T-cell (primary cell): ENCODE results near the gene GPS2. TPM values are rescaled to one million over a fixed set of nuclear protein-coding genes. Genes with fewer than 3 reads are reported as not detected.

ENCODE experiments used
- ATAC-seq, 4 experiments: fragments of 200-7000 bp in 3 of 4; fragments of 150-1000 bp in 1 of 4; cut with Tn5 transposase; replicated peaks in 1 of 4; 1 replicate in 3 of 4; 2 replicates in 1 of 4; pipeline ENCODE4 v1.10.0; 2021; ENCODE audit warnings: moderate library complexity in 3 of 4, mild to moderate bottlenecking in 2 of 4, moderate number of reproducible peaks in 1 of 4
- CTCF ChIA-PET, 2 donors: fragments of 300-600 bp; sonication (Branson Sonifier 250); formaldehyde crosslinking; loops; one replicate each; lab custom pipeline; 2022; ENCODE audit warnings: antibody characterized with exemption in 2 of 2; lab: Charles Lee
- POLR2A ChIA-PET, 2 donors: fragments of 300-600 bp; sonication (Branson Sonifier 250); formaldehyde crosslinking; loops; one replicate each; lab custom pipeline; 2022; ENCODE audit warnings: antibody characterized with exemption in 2 of 2; lab: Charles Lee
- DNase-seq, 35 experiments: peaks; one replicate each; pipeline versions ENCODE4 v3.0.0 to v3.0.0-alpha.2; 2013 to 2023
- H3K27ac ChIP-seq: one replicate; pipeline ENCODE4 v1.5.1; 2013; ENCODE audit warnings: low read length
- H3K27me3 ChIP-seq, 2 experiments: replicated peaks in 1 of 2; 1 replicate in 1 of 2; 2 replicates in 1 of 2; pipeline versions ENCODE4 v1.6.1 to v1.7.0; 2013; ENCODE audit warnings: low read length in 1 of 2, mixed read lengths in 1 of 2; ENCODE audit not compliant: control insufficient read depth in 2 of 2, insufficient read depth in 2 of 2; ENCODE audit errors: extremely low read depth in 1 of 2
- H3K36me3 ChIP-seq, 2 donors: 1 replicate in 1 of 2; 2 replicates in 1 of 2; pipeline versions ENCODE4 v1.6.1 to v1.7.0; 2013; ENCODE audit warnings: low read length in 1 of 2; ENCODE audit not compliant: control insufficient read depth in 2 of 2, insufficient read depth in 1 of 2; ENCODE audit errors: extremely low read depth in 1 of 2
- H3K4me1 ChIP-seq, 2 experiments: 1 replicate in 1 of 2; 2 replicates in 1 of 2; pipeline versions ENCODE4 v1.6.1 to v1.7.0; 2013; ENCODE audit warnings: low read length in 2 of 2, mixed read lengths in 1 of 2; ENCODE audit not compliant: insufficient read depth in 2 of 2, control insufficient read depth in 1 of 2; ENCODE audit errors: extremely low read depth in 1 of 2
- H3K4me3 ChIP-seq, 2 donors: 1 replicate in 1 of 2; 2 replicates in 1 of 2; pipeline versions ENCODE4 v1.5.1 to v1.7.0; 2013; ENCODE audit warnings: mild to moderate bottlenecking in 2 of 2, low read length in 1 of 2, moderate library complexity in 1 of 2; ENCODE audit not compliant: control insufficient read depth in 1 of 2; ENCODE audit errors: extremely low read depth in 1 of 2
- H3K9me3 ChIP-seq: 2 replicates; pipeline ENCODE4 v1.7.0; 2013
- H3K27ac Mint-ChIP-seq, 2 donors: one replicate each; pipeline ENCODE4 v1.8.0; 2020 to 2021; ENCODE audit warnings: mild to moderate bottlenecking in 2 of 2, mixed read lengths in 2 of 2
- H3K27me3 Mint-ChIP-seq, 2 donors: one replicate each; pipeline ENCODE4 v1.8.0; 2021 to 2022; ENCODE audit warnings: mixed read lengths in 2 of 2
- H3K36me3 Mint-ChIP-seq: one replicate; pipeline ENCODE4 v1.8.0; 2021; ENCODE audit warnings: mixed read lengths
- H3K4me1 Mint-ChIP-seq, 3 donors: one replicate each; pipeline ENCODE4 v1.8.0; 2020 to 2022; ENCODE audit warnings: mixed read lengths in 3 of 3, mild to moderate bottlenecking in 1 of 3
- H3K4me3 Mint-ChIP-seq, 3 donors: one replicate each; pipeline ENCODE4 v1.8.0; 2020 to 2022; ENCODE audit warnings: mild to moderate bottlenecking in 3 of 3, mixed read lengths in 3 of 3, moderate library complexity in 3 of 3
- H3K9me3 Mint-ChIP-seq, 3 donors: one replicate each; pipeline ENCODE4 v1.8.0; 2020 to 2022; ENCODE audit warnings: mixed read lengths in 3 of 3
- WGBS: methylation state at CpG from one replicate; pipeline ENCODE4 v1.1.5; 2013; ENCODE audit warnings: missing lambda C conversion rate; ENCODE audit not compliant: insufficient coverage; 5-methylcytosine and 5-hydroxymethylcytosine counted together
- total RNA-seq, 35 experiments: library from RNA in 6 of 35; stranded (reverse) in 6 of 35; fragments of 120-200 nt in 1 of 35; gene quantifications; one replicate each; pipeline versions ENCODE4 v1.2.1 to v1.2.4 and lab custom pipeline; 2013 to 2026

GPS2 gene
- total RNA-seq, 5 donors from 2014 or later (not counting 1 experiment from before 2014, with no cell fraction given), result 114 to 129 (median 125) TPM

DNA sequence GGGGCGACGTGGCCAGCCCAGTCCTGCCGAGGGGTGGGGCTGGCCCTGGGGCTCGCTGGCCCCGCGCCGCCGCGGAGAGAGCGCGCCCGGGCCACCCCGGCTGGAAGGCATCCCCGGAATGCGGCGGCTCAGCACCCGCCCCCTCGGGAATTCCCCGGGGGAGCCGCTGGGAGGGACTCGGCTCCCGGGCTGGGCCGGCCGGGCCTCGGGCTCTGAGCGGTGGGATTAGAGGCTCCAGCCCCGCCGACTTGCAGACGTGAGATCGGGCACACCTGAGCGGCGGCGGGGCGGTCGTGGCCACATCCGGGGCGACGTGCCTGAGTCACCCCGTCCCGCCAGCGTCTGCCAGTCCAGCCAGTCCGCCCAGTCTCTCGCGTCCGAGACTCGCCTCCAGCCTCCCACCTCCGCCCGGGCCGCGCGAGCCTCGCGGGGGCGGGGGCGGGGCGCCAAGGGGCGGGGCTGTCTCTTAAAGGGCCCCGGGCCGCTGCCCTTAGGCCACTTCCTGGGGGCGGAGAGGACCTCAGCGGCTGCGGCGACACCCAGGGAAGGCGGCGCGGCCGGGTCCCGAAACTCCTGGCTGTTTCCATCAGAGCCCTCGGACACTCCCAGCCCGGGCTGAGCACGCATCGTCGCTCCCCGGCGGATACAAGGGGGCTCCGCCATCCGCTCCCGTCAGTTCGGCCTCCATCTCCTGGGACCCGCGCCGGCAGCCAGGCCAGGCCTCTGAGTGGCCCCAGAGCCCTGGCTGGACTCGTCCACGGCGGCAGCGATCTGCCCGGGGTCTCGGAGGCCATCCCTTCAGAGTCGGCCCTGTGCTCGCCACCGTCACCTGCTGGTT lies 36.7 kb upstream of the GPS2 start, which contains the start of gene KCTD11:
Gene KCTD11 (plus strand): TSS at position 498 of the 838 bp plus-strand sequence.
- CTCF ChIA-PET, result interaction anchor here in 1 of 2 donors (1.5 kb wide), 1 partner anchor 16 kb away, joined by 5 read pairs; the partner anchor contains the start of gene ACAP1
- Histone ChIP-seq H3K27me3 (peaks cover 0 to 1% of the 10 kb centered on the region in 2 experiments), H3K4me3 (peak within 1 kb of the TSS; percentile 49 to 58), H3K27ac (peak within 1 kb of the TSS; percentile 65), H3K4me1 (peaks cover 7 to 71% of the 10 kb centered on the region in 2 experiments), H3K36me3 (peaks cover 18 to 27% of the 10 kb centered on the region in 2 donors), H3K9me3 (no peaks in the 10 kb centered on the region)
- DNase-seq, result peak in 34 of 35 experiments; percentile 33 to 82 (median 53)
- Mint-ChIP-seq H3K9me3 (no peaks in the 10 kb centered on the region), H3K4me1 (peaks cover 32 to 53% (median 39%) of the 10 kb centered on the region in 3 donors), H3K4me3 (peak within 1 kb of the TSS; percentile 79 to 86 (median 85)), H3K27ac (peak within 1 kb of the TSS; percentile 74 to 90), H3K27me3 (no peaks in the 10 kb centered on the region), H3K36me3 (peaks cover 11% of the 10 kb centered on the region)
- whole genome bisulfite sequencing, result 11% methylated on average over 89 of the region's 91 CpGs
- peak; percentile 58 to 63 (median 59) for ATAC-seq
- POLR2A ChIA-PET, result interaction anchor here in 1 of 2 donors (0.6 kb wide), 1 partner anchor 143 kb away, joined by 4 read pairs; no protein-coding TSS in a partner anchor

GRCh38 chr17:7348478-7349242 lies 33.5 kb upstream of the GPS2 start:
- H3K4me1 Mint-ChIP-seq, result peaks cover 28 to 47% (median 42%) of the 10 kb centered on the region in 3 donors
- no peak overlapping the region for H3K4me3 ChIP-seq
- no peak overlapping the region for H3K4me3 Mint-ChIP-seq
- H3K9me3 ChIP-seq, result no peaks in the 10 kb centered on the region
- peak overlapping the region; percentile 34 to 79 for H3K27ac Mint-ChIP-seq
- ChIA-PET CTCF (interaction anchor here (0.6 to 1.7 kb wide), 3 partner anchors 13 to 43 kb away, joined by 3 to 5 read pairs (median 3); partner anchors contain the start of gene ACAP1 (in 1 of the 2)), POLR2A (no interaction called here)
- H3K27ac ChIP-seq, result no peak overlapping the region
- H3K4me1 ChIP-seq, result peaks cover 7 to 54% of the 10 kb centered on the region in 2 experiments
- no peaks in the 10 kb centered on the region for H3K27me3 ChIP-seq
- ATAC-seq (no peak), DNase-seq (no peak)
- H3K9me3 Mint-ChIP-seq, result no peaks in the 10 kb centered on the region
- peaks cover 33 to 56% of the 10 kb centered on the region in 2 donors for H3K36me3 ChIP-seq
- no peaks in the 10 kb centered on the region for H3K27me3 Mint-ChIP-seq
- H3K36me3 Mint-ChIP-seq, result peaks cover 22% of the 10 kb centered on the region
- WGBS, result 91% methylated on average over 16 of the region's 19 CpGs

DNA sequence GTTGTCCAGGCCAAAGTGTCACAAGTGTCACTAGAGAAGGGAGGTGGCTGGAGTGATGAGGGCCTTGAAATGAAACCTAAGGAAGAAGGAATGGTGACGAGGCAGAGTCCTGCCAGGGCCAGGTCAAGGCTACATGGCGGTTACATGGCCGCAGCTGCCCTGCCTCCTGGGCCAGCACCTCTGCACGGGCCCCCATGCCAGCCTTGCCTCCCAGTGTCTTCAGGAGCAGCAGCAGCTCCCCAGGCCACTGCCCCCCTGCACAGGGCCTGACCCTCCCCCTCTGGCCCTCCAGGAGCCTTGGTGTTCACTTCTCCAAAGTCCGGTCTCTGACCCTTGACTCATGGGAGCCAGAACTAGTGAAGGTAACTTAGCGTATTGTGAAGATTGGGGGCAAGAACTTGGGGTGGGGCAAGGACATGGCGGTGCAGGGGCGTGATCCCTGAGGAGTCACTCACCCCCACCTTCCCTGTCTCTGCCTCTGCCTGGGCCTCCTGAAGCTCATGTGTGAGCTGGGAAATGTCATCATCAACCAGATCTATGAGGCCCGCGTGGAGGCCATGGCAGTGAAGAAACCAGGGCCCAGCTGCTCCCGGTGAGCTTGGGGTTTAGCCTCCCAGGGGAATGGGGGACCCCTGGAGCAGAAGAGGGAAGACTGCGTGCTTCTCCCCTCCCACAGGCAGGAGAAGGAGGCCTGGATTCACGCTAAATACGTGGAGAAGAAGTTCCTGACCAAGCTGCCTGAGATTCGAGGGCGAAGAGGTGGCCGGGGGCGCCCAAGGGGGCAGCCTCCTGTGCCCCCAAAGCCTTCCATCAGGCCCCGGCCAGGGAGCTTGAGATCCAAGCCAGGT lies 32.7 kb upstream of the GPS2 start:
- Histone ChIP-seq H3K4me3 (no peak overlapping the region), H3K27ac (no peak overlapping the region), H3K4me1 (peaks cover 7 to 49% of the 10 kb centered on the region in 2 experiments), H3K27me3 (no peaks in the 10 kb centered on the region), H3K36me3 (peaks cover 37 to 64% of the 10 kb centered on the region in 2 donors), H3K9me3 (no peaks in the 10 kb centered on the region)
- WGBS, result 93% methylated on average over 12 of the region's 19 CpGs
- ATAC-seq (no peak), DNase-seq (no peak)
- Mint-ChIP-seq H3K36me3 (peaks cover 22% of the 10 kb centered on the region), H3K27ac (peak overlapping the region in 1 of 2 donors; percentile 13), H3K4me3 (no peak overlapping the region), H3K9me3 (no peaks in the 10 kb centered on the region), H3K4me1 (peaks cover 25 to 45% (median 39%) of the 10 kb centered on the region in 3 donors), H3K27me3 (no peaks in the 10 kb centered on the region)
- ChIA-PET CTCF (interaction anchor here in 1 of 2 donors (0.6 to 1.7 kb wide), 3 partner anchors 12 to 43 kb away, joined by 3 to 5 read pairs (median 3); partner anchors contain the start of gene ACAP1), POLR2A (no interaction called here)

GRCh38 chr17:7346761-7347614 lies 31.8 kb upstream of the GPS2 start:
- 98% methylated on average over 17 of the region's 18 CpGs for WGBS
- Histone ChIP-seq H3K9me3 (no peaks in the 10 kb centered on the region), H3K4me1 (peaks cover 5 to 44% of the 10 kb centered on the region in 2 experiments), H3K36me3 (peaks cover 37 to 72% of the 10 kb centered on the region in 2 donors), H3K27me3 (no peaks in the 10 kb centered on the region), H3K4me3 (no peak overlapping the region), H3K27ac (no peak overlapping the region)
- Mint-ChIP-seq H3K9me3 (no peaks in the 10 kb centered on the region), H3K27me3 (no peaks in the 10 kb centered on the region), H3K4me3 (no peak overlapping the region), H3K36me3 (peaks cover 22% of the 10 kb centered on the region), H3K27ac (peak overlapping the region in 1 of 2 donors; percentile 13), H3K4me1 (peaks cover 18 to 38% (median 35%) of the 10 kb centered on the region in 3 donors)
- ChIA-PET POLR2A (no interaction called here), CTCF (no interaction called here)
- DNase-seq, result no peak
- no peak for ATAC-seq

- Histone ChIP-seq H3K27me3 (no peaks in the 10 kb centered on the region), H3K27ac (no peak overlapping the region), H3K4me3 (no peak overlapping the region), H3K9me3 (no peaks in the 10 kb centered on the region), H3K36me3 (peaks cover 32 to 90% of the 10 kb centered on the region in 2 donors), H3K4me1 (peaks cover 0 to 51% of the 10 kb centered on the region in 2 experiments)
- ChIA-PET CTCF (no interaction called here), POLR2A (interaction anchor here in 1 of 2 donors (0.8 kb wide), 1 partner anchor 13 kb away, joined by 3 read pairs; no protein-coding TSS in a partner anchor)
- DNase-seq (no peak), ATAC-seq (no peak)
- Mint-ChIP-seq H3K4me3 (no peak overlapping the region), H3K36me3 (peaks cover 27% of the 10 kb centered on the region), H3K4me1 (peaks cover 17 to 37% (median 32%) of the 10 kb centered on the region in 3 donors), H3K9me3 (no peaks in the 10 kb centered on the region), H3K27me3 (no peaks in the 10 kb centered on the region), H3K27ac (peak overlapping the region in 1 of 2 donors; percentile 80)
- WGBS, result 95% methylated on average over 15 of the region's 15 CpGs
Observed at GRCh38 chr17:7343250-7343649, 28.1 kb upstream of the GPS2 start.
